Tibial nerve (tissue), 4 donors: ENCODE results near the gene HOMER2.

ENCODE experiments used
- CTCF ChIP-seq, 5 experiments: fragments of 200-600 bp in 3 of 5; fragments of 450-650 bp in 2 of 5; sonication (generic) in 3 of 5; IDR thresholded peaks; one replicate each; pipeline ENCODE4 v1.5.1; 2016 to 2019; ENCODE audit warnings: antibody characterized with exemption in 5 of 5, mild to moderate bottlenecking in 3 of 5, moderate library complexity in 2 of 5
- EP300 ChIP-seq, 2 donors: sonication (generic); formaldehyde crosslinking; IDR thresholded peaks; one replicate each; pipeline ENCODE4 v1.6.1; 2017; ENCODE audit warnings: antibody characterized with exemption in 2 of 2, mild to moderate bottlenecking in 1 of 2
- POLR2A ChIP-seq, 2 donors: fragments of 450-650 bp; IDR thresholded peaks; one replicate each; pipeline ENCODE4 v1.6.1; 2017; ENCODE audit warnings: antibody characterized with exemption in 2 of 2, mild to moderate bottlenecking in 2 of 2, moderate library complexity in 2 of 2

GRCh38 chr15:82890995-82891390 lies 61.5 kb downstream of the HOMER2 start:
- TF ChIP-seq POLR2A (IDR thresholded peaks at IDR 0.05) (no peak), CTCF (IDR thresholded peaks at IDR 0.05) (no peak), EP300 (IDR thresholded peaks at IDR 0.05) (no peak)
